ENCODE measurements around the gene WFDC8. TPM values are rescaled to one million over a fixed set of nuclear protein-coding genes. Genes with fewer than 3 reads are reported as not detected.
A peak's percentile ranks its signal among the peaks of the same experiment; 100 is the strongest.

WFDC8 gene
- total and polyA plus RNA-seq, 2 of the 13 experiments (the other 11 are each of a cell fraction or from before 2014, with no cell fraction given), result not detected

- no TSS peak for BruUV-seq (replicated peaks)
- H3K4me3 ChIP-seq (replicated peaks in 1 of 3; ENCODE audit: insufficient read depth in 1 of 3, low read depth in 2 of 3, low read length in 3 of 3), result no peak overlapping the region
- CTCF ChIA-PET (ENCODE audit: low intra/inter-chr PET ratio, low total read pairs), result no interaction called here
- TF ChIP-seq ERF (CRISPR knock-in tag; IDR thresholded peaks at IDR 0.05), result 0 out of 2 replicates have a peak, but pooled peaks have one; percentile 31
- 0 out of 2 replicates have a peak, but pooled peaks have one; percentile 20 for TF ChIP-seq FOXO4 (CRISPR knock-in tag; conservative IDR thresholded peaks at IDR 0.05)
- TF ChIP-seq ELF3 (CRISPR knock-in tag; IDR thresholded peaks at IDR 0.05), result peak; percentile 29; the same call in 1 of the 2 replicates
- TF ChIP-seq MXI1 (IDR thresholded peaks at IDR 0.05; ENCODE audit: borderline replicate concordance, low read depth, low read length), result peak; percentile 13; the same call in 1 of the 3 replicates
- TF ChIP-seq TBX2 (CRISPR knock-in tag; IDR thresholded peaks at IDR 0.05; ENCODE audit: borderline replicate concordance), result peak; percentile 30; the same call in 1 of the 2 replicates
- TF ChIP-seq GABPB1 (CRISPR knock-in tag; IDR thresholded peaks at IDR 0.05), result peak; percentile 29; the same call in 1 of the 2 replicates
- peak; percentile 40; the same call in 1 of the 2 replicates for TF ChIP-seq MIXL1 (CRISPR knock-in tag; IDR thresholded peaks at IDR 0.05)
- TF ChIP-seq ZNF614 (CRISPR knock-in tag; IDR thresholded peaks at IDR 0.05; ENCODE audit: borderline replicate concordance), result 0 out of 2 replicates have a peak, but pooled peaks have one; percentile 20
- TF ChIP-seq MIER2 (CRISPR knock-in tag; IDR thresholded peaks at IDR 0.05), result 0 out of 2 replicates have a peak, but pooled peaks have one; percentile 32
- peak; percentile 60; the same call in 1 of the 2 replicates for TF ChIP-seq ARID3A (IDR thresholded peaks at IDR 0.05; ENCODE audit: low read depth, low read length)
- TF ChIP-seq ZNF605 (CRISPR knock-in tag; IDR thresholded peaks at IDR 0.05), result no peak
- TF ChIP-seq ZGPAT (CRISPR knock-in tag; IDR thresholded peaks at IDR 0.05), result 0 out of 2 replicates have a peak, but pooled peaks have one; percentile 37
- TF ChIP-seq RARA (CRISPR knock-in tag; IDR thresholded peaks at IDR 0.05), result peak; percentile 30; the same call in 1 of the 2 replicates
- TF ChIP-seq ZNF547 (CRISPR knock-in tag; IDR thresholded peaks at IDR 0.05), result no peak
- TF ChIP-seq NR2F6 (IDR thresholded peaks at IDR 0.05), result 0 out of 2 replicates have a peak, but pooled peaks have one; percentile 22
- TF ChIP-seq NR2F6 (CRISPR knock-in tag; IDR thresholded peaks at IDR 0.05), result no peak
- TF ChIP-seq DMAP1 (CRISPR knock-in tag; IDR thresholded peaks at IDR 0.05), result 0 out of 2 replicates have a peak, but pooled peaks have one; percentile 34
- peak; percentile 36; the same call in 1 of the 2 replicates for TF ChIP-seq ZNF12 (CRISPR knock-in tag; IDR thresholded peaks at IDR 0.05)
- no peak for TF ChIP-seq ZNF296 (CRISPR knock-in tag; conservative IDR thresholded peaks at IDR 0.05)
- no peak for TF ChIP-seq TFDP2 (CRISPR knock-in tag; IDR thresholded peaks at IDR 0.05)
- TF ChIP-seq FOXP1 (IDR thresholded peaks at IDR 0.05), result no peak
- peak; percentile 73 for TF ChIP-seq FOXP1 (CRISPR knock-in tag; IDR thresholded peaks at IDR 0.05)
- no peak for TF ChIP-seq ZNF550 (CRISPR knock-in tag; IDR thresholded peaks at IDR 0.05; ENCODE audit: borderline replicate concordance)
These were observed 42.5 kb upstream of the WFDC8 start for GRCh38 chr20:45621593-45621992.

More at GRCh38 chr20:45621593-45621992, 42.5 kb upstream of the WFDC8 start:
- DNase-seq (ENCODE audit: low spot score) (peak; percentile 66), FAIRE-seq (peak; percentile 88), ATAC-seq (peak; percentile 79)
- H3K27ac ChIP-seq (ENCODE audit: extremely low read length, insufficient read depth, low read length), result no peak overlapping the region
- H3K27me3 ChIP-seq (ENCODE audit: control insufficient read depth in 1 of 2, insufficient read depth in 2 of 2, low read length in 2 of 2), result no peaks in the 10 kb centered on the region
- WGBS (ENCODE audit: low lambda C conversion rate), result 7% methylated on average over 2 of the region's 2 CpGs
- no peaks in the 10 kb centered on the region for H4K20me1 ChIP-seq (ENCODE audit: insufficient read depth, low read length)
- intact Hi-C loops (cut with micrococcal nuclease; ENCODE audit: unreplicated experiment) (no loop called here), in situ Hi-C loops (cut with HindIII; ENCODE audit: extremely low pct_ligation_motif_present, low pct_unique_long_range_greater_than_20kb) (no loop called here)
- POLR2A ChIA-PET, result no interaction called here
- H2AFZ ChIP-seq (ENCODE audit: low read length), result no peak overlapping the region
- no peaks in the 10 kb centered on the region for H3K36me3 ChIP-seq (replicated peaks in 1 of 2; ENCODE audit: control insufficient read depth in 1 of 2, insufficient read depth in 2 of 2, low read length in 2 of 2)
- no peak overlapping the region for H3K9ac ChIP-seq (ENCODE audit: insufficient read depth, low read depth, low read length)
- peak overlapping the region; percentile 6; the same call in 1 of the 2 replicates for H3K4me2 ChIP-seq (ENCODE audit: low read depth, low read length)
- H3K79me2 ChIP-seq (ENCODE audit: insufficient read depth, low read length), result no peaks in the 10 kb centered on the region
- peaks cover 11% of the 10 kb centered on the region for H3K4me1 ChIP-seq (ENCODE audit: insufficient read depth, low read length)
- no peaks in the 10 kb centered on the region for H3K9me3 ChIP-seq (ENCODE audit: low read length)
